PC-3 (cell line): ENCODE results near the gene ZHX3. TPM values are rescaled to one million over a fixed set of nuclear protein-coding genes. Genes with fewer than 3 reads are reported as not detected.

Experiments
- ATAC-seq: fragments of 200-7000 bp; cut with Tn5 transposase; 2 replicates; pipeline ENCODE4 v1.9.1; 2020; ENCODE audit warnings: mild to moderate bottlenecking, moderate library complexity
- BruUV-seq: library from RNA; stranded (reverse); fragments of 400-500 nt; replicated peaks from 2 replicates; lab custom pipeline; 2021; lab: Mats Ljungman, UMichigan
- CTCF ChIA-PET: fragments of 300-600 bp; sonication (Branson Sonifier 250); formaldehyde crosslinking; loops from one replicate; lab custom pipeline; 2022; ENCODE audit warnings: antibody characterized with exemption; lab: Charles Lee
- POLR2A ChIA-PET: fragments of 300-600 bp; sonication (Branson Sonifier 250); formaldehyde crosslinking; loops from one replicate; lab custom pipeline; 2022; ENCODE audit warnings: antibody characterized with exemption; ENCODE audit not compliant: unreplicated experiment; lab: Charles Lee
- DNase-seq: peaks from one replicate; pipeline ENCODE4 v3.0.0-alpha.2; 2015
- H2AFZ ChIP-seq: fragments of 300-600 bp; sonication (generic); 2 replicates; pipeline ENCODE4 v1.6.0; 2016; ENCODE audit warnings: antibody characterized with exemption, low read length
- H3F3A ChIP-seq: fragments of 300-600 bp; sonication (generic); one replicate; pipeline ENCODE4 v1.6.0; 2017; ENCODE audit warnings: antibody characterized with exemption, low read length, control low read depth, mild to moderate bottlenecking; ENCODE audit not compliant: unreplicated experiment
- H3K27ac ChIP-seq: fragments of 300-600 bp; sonication (generic); 2 replicates; pipeline ENCODE4 v1.5.1; 2016; ENCODE audit warnings: mild to moderate bottlenecking, low read length
- H3K27me3 ChIP-seq: fragments of 300-600 bp; sonication (generic); 2 replicates; pipeline ENCODE4 v1.6.1; 2016; ENCODE audit warnings: low read length, mixed read lengths
- H3K36me3 ChIP-seq: fragments of 300-600 bp; sonication (generic); 2 replicates; pipeline ENCODE4 v1.6.1; 2016; ENCODE audit warnings: low read depth, mixed run types, low read length, mixed read lengths
- H3K4me1 ChIP-seq: fragments of 300-600 bp; sonication (generic); 2 replicates; pipeline ENCODE4 v1.5.1; 2016; ENCODE audit warnings: low read length; ENCODE audit not compliant: insufficient read depth
- H3K4me2 ChIP-seq: fragments of 300-600 bp; sonication (generic); 2 replicates; pipeline ENCODE4 v1.6.0; 2016; ENCODE audit warnings: low read length
- H3K4me3 ChIP-seq: fragments of 300-600 bp; sonication (generic); 2 replicates; pipeline ENCODE4 v1.5.1; 2016; ENCODE audit warnings: mild to moderate bottlenecking, low read length, mixed read lengths
- H3K79me2 ChIP-seq: fragments of 300-600 bp; sonication (generic); 2 replicates; pipeline ENCODE4 v1.6.1; 2017; ENCODE audit warnings: low read length, mixed read lengths
- H3K9ac ChIP-seq: fragments of 300-600 bp; sonication (generic); 2 replicates; pipeline ENCODE4 v1.6.0; 2016; ENCODE audit warnings: mild to moderate bottlenecking, low read length
- H3K9me2 ChIP-seq: fragments of 300-600 bp; sonication (generic); replicated peaks from 2 replicates; pipeline ENCODE4 v1.6.1; 2016; ENCODE audit warnings: mixed run types, low read length, mixed read lengths
- H3K9me3 ChIP-seq: fragments of 300-600 bp; sonication (generic); 2 replicates; pipeline ENCODE4 v1.6.1; 2016; ENCODE audit warnings: low read length, mixed read lengths
- H4K20me1 ChIP-seq: fragments of 300-600 bp; sonication (generic); 2 replicates; pipeline ENCODE4 v1.6.1; 2016; ENCODE audit warnings: low read length, mixed read lengths
- CTCF ChIP-seq: fragments of 300-600 bp; sonication (generic); conservative IDR thresholded peaks from 2 replicates; pipeline ENCODE4 v1.5.1; 2017; ENCODE audit warnings: antibody characterized with exemption, low read depth, mild to moderate bottlenecking, low read length
- EZH2 ChIP-seq: fragments of 300-600 bp; sonication (generic); IDR thresholded peaks from one replicate; pipeline ENCODE4 v1.6.1; 2017; ENCODE audit warnings: antibody characterized with exemption, mild to moderate bottlenecking, low read length; ENCODE audit not compliant: unreplicated experiment
- EZH2phosphoT487 ChIP-seq: fragments of 300-600 bp; sonication (generic); IDR thresholded peaks from 2 replicates; pipeline ENCODE4 v1.6.1; 2018; ENCODE audit warnings: mild to moderate bottlenecking, antibody characterized with exemption, low read length, borderline replicate concordance
- intact Hi-C: fragments of 100-400 bp; cut with micrococcal nuclease; formaldehyde crosslinking; loops from 2 replicates; pipeline ENCODE4 v1.9.0; 2023
- total RNA-seq: library from RNA; depleted of rRNA; stranded (reverse); fragments of >200 nt; gene quantifications from 2 replicates; pipeline ENCODE4 v1.2.3, GENCODE V29; 2014

Gene ZHX3
- total RNA-seq, 1 experiment from 2014 or later = 14.0 TPM

- no peak overlapping the region for H2AFZ ChIP-seq
- intact Hi-C loops = no loop called here
Observed at GRCh38 chr20:41334443-41335421, 17.2 kb upstream of the ZHX3 start.

GRCh38 chr20:41334036-41334435 is 16.5 kb upstream of the ZHX3 start:
- CTCF ChIA-PET = no interaction called here
- no peaks in the 10 kb centered on the region for H3F3A ChIP-seq
- no peaks in the 10 kb centered on the region for H3K36me3 ChIP-seq
- H2AFZ ChIP-seq = no peak overlapping the region
- H3K27ac ChIP-seq = no peak overlapping the region
- intact Hi-C loops = no loop called here
- no peak for ATAC-seq
- no peak overlapping the region for H3K4me2 ChIP-seq
- DNase-seq = no peak
- H3K9me3 ChIP-seq = no peaks in the 10 kb centered on the region
- POLR2A ChIA-PET = no interaction called here
- H3K27me3 ChIP-seq = no peaks in the 10 kb centered on the region
- H3K9me2 ChIP-seq = no peaks in the 10 kb centered on the region
- no peaks in the 10 kb centered on the region for H4K20me1 ChIP-seq
- BruUV-seq = no TSS peak
- H3K4me3 ChIP-seq = no peak overlapping the region
- H3K9ac ChIP-seq = no peak overlapping the region
- no peaks in the 10 kb centered on the region for H3K79me2 ChIP-seq
- TF ChIP-seq EZH2 (no peak), CTCF (no peak), EZH2phosphoT487 (no peak)
- H3K4me1 ChIP-seq = peaks cover 10% of the 10 kb centered on the region

More at GRCh38 chr20:41334443-41335421, 17.2 kb upstream of the ZHX3 start:
- Histone ChIP-seq H3K9me3 (no peaks in the 10 kb centered on the region), H3K4me1 (peaks cover 11% of the 10 kb centered on the region), H3K9ac (no peak overlapping the region), H3K4me2 (no peak overlapping the region), H3K9me2 (no peaks in the 10 kb centered on the region), H4K20me1 (no peaks in the 10 kb centered on the region), H3K4me3 (no peak overlapping the region), H3K79me2 (no peaks in the 10 kb centered on the region), H3K27ac (no peak overlapping the region), H3K36me3 (no peaks in the 10 kb centered on the region), H3F3A (no peaks in the 10 kb centered on the region), H3K27me3 (no peaks in the 10 kb centered on the region)
- no peak for DNase-seq
- ChIA-PET CTCF (no interaction called here), POLR2A (no interaction called here)
- no TSS peak for BruUV-seq
- no peak for ATAC-seq
- TF ChIP-seq EZH2 (no peak), CTCF (no peak), EZH2phosphoT487 (no peak)

- no peak for TF ChIP-seq EZH2
- TF ChIP-seq EZH2phosphoT487 = no peak
- no peak for TF ChIP-seq CTCF
- H3K79me2 ChIP-seq = no peaks in the 10 kb centered on the region
- H3K9me3 ChIP-seq = no peaks in the 10 kb centered on the region
- ChIA-PET CTCF (no interaction called here), POLR2A (no interaction called here)
- H3K36me3 ChIP-seq = no peaks in the 10 kb centered on the region
- no peak overlapping the region for H3K9ac ChIP-seq
- no peaks in the 10 kb centered on the region for H3K9me2 ChIP-seq
- H3K4me3 ChIP-seq = no peak overlapping the region
- intact Hi-C loops = no loop called here
- ATAC-seq (no peak), DNase-seq (no peak)
- BruUV-seq = no TSS peak
- no peak overlapping the region for H3K4me2 ChIP-seq
- H3K27ac ChIP-seq = no peak overlapping the region
- H3K4me1 ChIP-seq = peaks cover 16% of the 10 kb centered on the region
- H4K20me1 ChIP-seq = no peaks in the 10 kb centered on the region
- no peak overlapping the region for H2AFZ ChIP-seq
- H3F3A ChIP-seq = no peaks in the 10 kb centered on the region
- H3K27me3 ChIP-seq = no peaks in the 10 kb centered on the region
Observed at GRCh38 chr20:41331731-41332130, 14.2 kb upstream of the ZHX3 start.
